GM12875 (cell line): ENCODE results near the gene EMC7.

Experiments
- H3K4me3 ChIP-seq: one replicate; pipeline ENCODE4 v1.5.1; 2011; ENCODE audit warnings: low read depth, low read length, control low read depth
- CTCF ChIP-seq: IDR thresholded peaks from 2 replicates; pipeline ENCODE4 v1.5.1; 2011; ENCODE audit warnings: low read depth, mild to moderate bottlenecking, control low read depth, inconsistent platforms, low read length, moderate library complexity, borderline replicate concordance; ENCODE audit not compliant: insufficient read depth

Gene EMC7

DNA sequence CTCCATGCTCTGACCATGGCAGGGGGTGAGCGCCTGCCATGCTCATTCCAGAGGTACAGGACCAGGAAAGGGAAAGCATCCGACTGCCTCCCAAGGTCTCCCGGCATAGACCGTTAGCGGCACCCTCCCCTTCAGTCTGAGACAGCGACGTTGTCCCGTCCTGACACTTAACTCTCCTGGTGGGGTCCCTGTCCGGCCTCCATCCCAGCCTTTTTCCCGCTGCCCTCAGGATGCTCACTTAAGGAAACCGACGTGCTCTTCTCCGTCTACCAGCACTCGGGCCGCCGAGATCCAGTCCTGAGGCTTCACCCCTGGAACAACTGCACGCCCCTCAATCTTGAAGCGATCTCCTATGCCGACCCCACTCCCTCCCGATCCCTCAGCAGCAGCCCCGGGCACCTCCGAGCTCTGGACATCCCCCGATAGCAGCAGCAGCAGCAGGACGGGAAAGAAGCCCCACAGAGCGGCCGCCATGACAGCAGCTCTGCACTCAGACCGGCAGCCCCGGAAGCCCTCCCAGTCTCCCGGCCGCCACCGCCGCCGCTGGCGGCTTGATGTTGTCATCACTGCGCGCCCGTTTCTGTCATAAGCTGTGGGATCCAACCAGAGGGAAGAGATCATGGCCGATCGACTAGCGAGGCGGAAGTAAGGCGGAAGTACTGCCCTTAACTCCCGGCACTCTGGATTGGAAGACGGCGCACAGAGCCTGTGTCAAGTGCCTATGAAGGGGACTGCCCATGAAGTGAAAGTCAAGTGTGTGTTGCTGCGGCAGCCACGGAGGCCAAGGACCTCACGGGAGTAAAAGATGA is at the start of gene EMC7, which contains the start of gene PGBD4:
EMC7 (minus strand) TSS at position 497 of the 809 bp plus-strand sequence; CDS start at position 474, 23 bp downstream.
PGBD4 (plus strand) TSS at position 718 of the 809 bp plus-strand sequence. CDS start 449 bp downstream, outside the sequence.
- peak within 1 kb of the TSS; percentile 84 for H3K4me3 ChIP-seq
- TF ChIP-seq CTCF = no peak

GRCh38 chr15:34147371-34148140 is 45.9 kb upstream of the EMC7 start:
- no peak for TF ChIP-seq CTCF
- H3K4me3 ChIP-seq = no peak overlapping the region

DNA sequence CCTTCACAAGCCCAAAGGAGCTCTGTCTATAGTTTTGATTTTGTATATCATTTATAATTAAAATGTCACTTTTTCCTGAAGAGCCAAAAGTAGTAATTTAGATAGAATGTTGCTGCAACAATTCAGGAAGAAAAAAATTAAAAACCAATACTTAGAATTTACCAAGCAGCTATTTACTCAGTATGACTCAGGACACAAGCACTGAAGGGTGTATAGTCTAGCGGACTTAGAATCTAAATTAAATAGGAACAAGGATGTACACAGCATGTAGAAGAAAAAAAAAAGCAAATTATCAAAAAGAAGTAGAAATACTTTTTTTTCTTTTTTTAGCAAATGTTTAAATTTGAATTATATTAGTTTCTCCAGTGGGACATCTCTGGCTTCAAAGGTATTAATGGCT is 31.8 kb upstream of the EMC7 start:
- no peak for TF ChIP-seq CTCF

GRCh38 chr15:34132881-34133280 is 31.2 kb upstream of the EMC7 start:
- H3K4me3 ChIP-seq = no peak overlapping the region
- no peak for TF ChIP-seq CTCF

More for the DNA sequence above, 31.8 kb upstream of the EMC7 start:
- no peak overlapping the region for H3K4me3 ChIP-seq

DNA sequence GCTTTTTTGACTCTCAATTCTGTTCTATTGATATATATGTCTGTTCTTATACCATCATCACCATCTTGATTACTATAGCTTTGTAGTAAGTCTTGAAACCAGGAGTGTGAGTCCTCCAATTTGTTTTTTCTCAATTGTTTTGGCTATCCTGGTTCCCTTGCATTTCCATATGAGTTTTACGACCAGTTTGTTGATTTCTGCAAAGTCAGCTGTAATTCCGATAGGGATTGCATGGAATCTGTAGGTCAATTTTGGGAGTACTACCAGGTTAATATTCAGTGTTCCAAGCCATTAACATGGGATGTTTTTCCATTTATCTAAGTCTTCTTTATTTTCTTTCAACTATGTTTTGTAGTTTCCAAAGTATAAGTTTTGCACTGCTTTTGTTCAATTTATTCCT is 27.2 kb upstream of the EMC7 start:
- TF ChIP-seq CTCF = no peak
- H3K4me3 ChIP-seq = no peak overlapping the region

DNA sequence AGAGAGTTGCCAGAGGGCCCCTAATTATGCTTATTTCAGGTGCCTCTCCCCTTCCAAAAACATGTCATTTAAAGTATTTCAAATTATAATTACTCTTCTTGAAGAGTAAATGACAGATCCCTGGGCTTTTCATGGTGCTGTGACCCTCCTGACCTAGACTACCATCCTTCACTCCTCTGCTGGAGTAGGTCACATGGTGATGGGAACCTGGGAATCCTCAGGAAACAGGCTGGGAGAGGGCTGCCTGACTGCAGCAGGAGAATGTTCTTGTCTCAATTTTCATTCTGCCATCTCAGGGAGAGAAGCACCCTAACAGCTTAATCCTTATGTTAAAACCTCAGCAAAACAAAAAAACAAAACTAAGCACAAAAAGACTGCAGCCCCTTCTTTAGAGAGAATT is 24.9 kb upstream of the EMC7 start:
- no peak for TF ChIP-seq CTCF
- H3K4me3 ChIP-seq = no peak overlapping the region
